ENCODE results near the gene PRKRIP1. TPM values are rescaled to one million over a fixed set of nuclear protein-coding genes. Genes with fewer than 3 reads are reported as not detected.

PRKRIP1 gene
- total RNA-seq, 1 donor from 2014 or later = 18.2 TPM

- Histone ChIP-seq H3K27me3 (ENCODE audit: control insufficient read depth, insufficient read depth, low read length) (no peaks in the 10 kb centered on the region), H3K4me3 (ENCODE audit: low read depth, low read length) (no peak overlapping the region), H3K36me3 (ENCODE audit: control insufficient read depth, insufficient read depth, low read length) (peaks cover 8% of the 10 kb centered on the region)
- no peak for FAIRE-seq
- TF ChIP-seq CTCF (IDR thresholded peaks at IDR 0.05; ENCODE audit: insufficient read depth, low read length, severe bottlenecking) = no peak
- DNase-seq (ENCODE audit: low read depth) = no peak
These were observed 60.2 kb downstream of the PRKRIP1 start for GRCh38 chr7:102456327-102456726.

DNA sequence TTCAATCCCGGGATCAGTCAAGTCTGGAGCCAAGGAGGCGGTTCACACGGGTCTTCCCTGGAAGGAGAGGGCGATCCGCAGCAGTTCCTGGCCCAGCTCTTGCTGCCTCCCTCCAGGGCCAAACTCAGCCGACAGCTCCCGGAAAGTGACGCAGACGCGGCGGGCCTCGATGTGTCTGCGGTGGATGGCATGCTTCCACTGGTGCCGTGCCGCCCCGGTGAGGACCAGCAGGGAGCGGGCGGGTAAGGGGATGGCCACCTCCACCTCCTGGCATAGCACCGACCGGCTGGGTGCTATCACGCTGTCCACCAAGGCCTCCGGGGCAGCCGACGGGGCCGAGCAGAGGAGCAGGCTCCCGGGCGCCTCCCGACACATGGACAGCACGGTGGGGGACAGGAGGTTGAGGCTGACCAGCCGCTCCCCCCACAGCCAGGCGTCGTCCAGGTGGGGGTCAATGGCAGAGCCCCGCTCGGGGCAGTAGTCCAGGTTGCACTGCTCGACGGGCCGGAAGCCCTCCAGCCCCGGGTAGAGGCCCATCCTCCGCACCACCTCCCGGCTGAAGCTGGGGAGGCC lies 61.3 kb downstream of the PRKRIP1 start:
- DNase-seq (ENCODE audit: low read depth) = no peak
- Histone ChIP-seq H3K36me3 (ENCODE audit: control insufficient read depth, insufficient read depth, low read length) (peaks cover 8% of the 10 kb centered on the region), H3K4me3 (ENCODE audit: low read depth, low read length) (no peak overlapping the region), H3K27me3 (ENCODE audit: control insufficient read depth, insufficient read depth, low read length) (no peaks in the 10 kb centered on the region)
- FAIRE-seq = no peak
- no peak for TF ChIP-seq CTCF (IDR thresholded peaks at IDR 0.05; ENCODE audit: insufficient read depth, low read length, severe bottlenecking)

GRCh38 chr7:102459221-102459844 lies 63.2 kb downstream of the PRKRIP1 start:
- no peak overlapping the region for H3K4me3 ChIP-seq (ENCODE audit: low read depth, low read length)
- no peak for FAIRE-seq
- H3K36me3 ChIP-seq (ENCODE audit: control insufficient read depth, insufficient read depth, low read length) = peaks cover 8% of the 10 kb centered on the region
- no peak for DNase-seq (ENCODE audit: low read depth)
- no peaks in the 10 kb centered on the region for H3K27me3 ChIP-seq (ENCODE audit: control insufficient read depth, insufficient read depth, low read length)
- no peak for TF ChIP-seq CTCF (IDR thresholded peaks at IDR 0.05; ENCODE audit: insufficient read depth, low read length, severe bottlenecking)

GRCh38 chr7:102460467-102460866 lies 64.3 kb downstream of the PRKRIP1 start:
- no peak for TF ChIP-seq CTCF (IDR thresholded peaks at IDR 0.05; ENCODE audit: insufficient read depth, low read length, severe bottlenecking)
- H3K27me3 ChIP-seq (ENCODE audit: control insufficient read depth, insufficient read depth, low read length) = no peaks in the 10 kb centered on the region
- H3K4me3 ChIP-seq (ENCODE audit: low read depth, low read length) = no peak overlapping the region
- DNase-seq (ENCODE audit: low read depth) (no peak), FAIRE-seq (no peak)
- peaks cover 8% of the 10 kb centered on the region for H3K36me3 ChIP-seq (ENCODE audit: control insufficient read depth, insufficient read depth, low read length)

DNA sequence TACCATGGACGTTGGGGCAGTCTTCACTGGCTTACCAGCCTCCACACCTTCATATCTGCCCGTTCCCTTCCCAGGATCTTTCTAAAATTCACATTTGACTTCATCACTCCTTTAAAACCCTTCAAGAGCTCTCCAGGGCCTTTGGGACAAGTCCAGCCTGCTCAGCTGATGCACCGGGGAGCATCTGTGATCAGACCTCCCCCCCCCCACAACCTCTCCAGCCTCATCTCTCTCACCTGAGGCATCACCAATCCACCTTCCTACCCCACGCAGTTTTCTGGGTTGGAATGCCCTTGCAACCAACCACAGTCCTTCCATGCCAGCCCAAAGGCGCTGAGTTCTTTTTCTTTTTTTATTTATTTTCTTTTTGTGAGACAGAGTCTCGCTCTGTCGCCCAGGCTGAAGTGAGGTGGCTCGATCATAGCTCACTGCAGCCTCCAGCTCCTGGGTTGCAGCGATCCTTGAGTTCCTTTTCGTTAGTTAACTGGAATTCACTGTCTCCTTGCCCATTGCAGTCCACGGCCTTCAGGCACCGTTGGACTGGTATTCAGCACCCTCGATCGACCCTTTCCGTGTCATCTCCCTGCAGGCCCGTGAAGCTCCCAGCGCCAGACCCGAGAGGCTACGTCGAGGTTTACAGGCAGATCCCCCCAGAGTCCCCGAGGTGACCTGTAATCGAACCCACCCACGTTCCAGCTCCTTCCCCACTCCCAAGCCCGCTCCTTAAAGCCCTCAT lies 67.8 kb downstream of the PRKRIP1 start:
- no peaks in the 10 kb centered on the region for H3K27me3 ChIP-seq (ENCODE audit: control insufficient read depth, insufficient read depth, low read length)
- DNase-seq (ENCODE audit: low read depth) (no peak), FAIRE-seq (no peak)
- H3K36me3 ChIP-seq (ENCODE audit: control insufficient read depth, insufficient read depth, low read length) = peaks cover 4% of the 10 kb centered on the region
- peak overlapping the region; percentile 100 for H3K4me3 ChIP-seq (ENCODE audit: low read depth, low read length)
- no peak for TF ChIP-seq CTCF (IDR thresholded peaks at IDR 0.05; ENCODE audit: insufficient read depth, low read length, severe bottlenecking)

Data from bronchial epithelial cell (primary cell).